ENCODE measurements around the gene SSBP3. TPM values are rescaled to one million over a fixed set of nuclear protein-coding genes. Genes with fewer than 3 reads are reported as not detected.

Gene SSBP3
- total RNA-seq, 4 donors from 2014 or later: 28.7 to 162 (median 37.0) TPM

- Histone ChIP-seq H3K9me3 (no peaks in the 10 kb centered on the region), H3K4me3 (no peak overlapping the region), H3K4me1 (peaks cover 17 to 33% (median 30%) of the 10 kb centered on the region in 4 donors), H3K27ac (no peak overlapping the region), H3K27me3 (no peaks in the 10 kb centered on the region), H3K36me3 (no peaks in the 10 kb centered on the region)
- in situ Hi-C loops (cut with MboI; ENCODE audit: low pct_ligation_motif_present in 1 of 4, low pct_unique_long_range_greater_than_20kb in 1 of 4, low sequenced_read_pairs in 3 of 4): loop anchor here in 1 of 4 donors (25.0 kb wide), 1 partner anchor 200 kb away; no protein-coding TSS in a partner anchor
- intact Hi-C loops (cut with DNase I; ENCODE audit: low total_unique reads): no loop called here
- TF ChIP-seq EP300 (IDR thresholded peaks at IDR 0.05; ENCODE audit: low read depth): no peak
- TF ChIP-seq CTCF (IDR thresholded peaks at IDR 0.05): no peak
- TF ChIP-seq POLR2AphosphoS5 (IDR thresholded peaks at IDR 0.05): no peak
- 80 to 83% methylated on average over 5 of the region's 5 CpGs for WGBS, 2 donors (ENCODE audit: low coverage in 1 of 2)
- DNase-seq: no peak
Measured at GRCh38 chr1:54387419-54387818, 18.8 kb downstream of the SSBP3 start.

- Histone ChIP-seq H3K27me3 (no peaks in the 10 kb centered on the region), H3K36me3 (peaks cover 0 to 3% (median 0%) of the 10 kb centered on the region in 4 donors), H3K27ac (peak overlapping the region; percentile 75 to 82 (median 79)), H3K4me3 (no peak overlapping the region), H3K9me3 (no peaks in the 10 kb centered on the region), H3K4me1 (peaks cover 17 to 35% (median 30%) of the 10 kb centered on the region in 4 donors)
- intact Hi-C loops (cut with DNase I; ENCODE audit: low total_unique reads): no loop called here
- in situ Hi-C loops (cut with MboI; ENCODE audit: low pct_ligation_motif_present in 1 of 4, low pct_unique_long_range_greater_than_20kb in 1 of 4, low sequenced_read_pairs in 3 of 4): loop anchor here in 1 of 4 donors (25.0 kb wide), 1 partner anchor 198 kb away; no protein-coding TSS in a partner anchor
- DNase-seq: no peak
- 79 to 100% methylated on average over 1 to 3 of the region's 3 CpGs for WGBS, 2 donors (ENCODE audit: low coverage in 1 of 2)
- TF ChIP-seq POLR2A (IDR thresholded peaks at IDR 0.05): no peak
- no peak for TF ChIP-seq POLR2AphosphoS5 (IDR thresholded peaks at IDR 0.05)
Measured at GRCh38 chr1:54385727-54386022, 20.5 kb downstream of the SSBP3 start.

DNA sequence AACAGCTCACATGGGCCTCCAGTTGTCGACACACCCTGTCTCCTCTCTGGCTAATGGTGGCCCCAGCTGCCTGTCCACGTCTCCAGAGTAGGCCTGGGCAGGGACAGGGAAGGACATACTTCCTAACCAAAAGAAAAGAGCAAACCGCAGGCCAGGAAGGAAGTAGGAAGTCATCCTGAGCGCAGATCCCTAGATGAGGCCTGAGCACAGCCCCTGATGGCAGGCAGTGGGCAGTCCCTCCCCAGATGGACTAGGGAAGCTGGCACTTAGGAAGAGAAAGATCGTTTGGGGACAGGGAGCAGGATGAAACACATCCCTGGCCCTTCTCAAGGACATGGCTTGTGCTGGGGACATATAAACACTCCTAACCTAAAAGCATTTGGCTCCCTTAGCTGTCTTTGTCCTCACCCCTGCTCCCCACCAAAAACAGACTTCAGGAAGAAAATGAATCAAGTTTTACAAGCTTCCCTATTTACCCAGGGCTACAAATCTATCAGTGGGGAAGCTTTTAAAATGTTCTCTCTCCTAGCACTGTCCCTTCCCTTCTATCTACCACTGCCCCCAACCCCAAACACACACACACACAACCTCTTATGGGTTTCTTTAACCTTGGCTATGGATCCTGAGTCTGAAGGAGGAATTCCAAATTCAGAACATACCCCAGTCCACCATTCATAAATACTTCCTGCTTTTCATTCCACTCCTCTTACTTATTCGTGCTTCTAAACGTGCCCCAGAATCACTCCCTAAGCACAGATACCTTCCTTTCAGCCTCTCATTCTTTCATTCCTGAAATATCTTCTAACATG, 21.1 kb downstream of the SSBP3 start:
- H3K27me3 ChIP-seq: no peaks in the 10 kb centered on the region
- no peaks in the 10 kb centered on the region for H3K9me3 ChIP-seq
- in situ Hi-C loops (cut with MboI; ENCODE audit: low pct_ligation_motif_present in 1 of 4, low pct_unique_long_range_greater_than_20kb in 1 of 4, low sequenced_read_pairs in 3 of 4): loop anchor here in 1 of 4 donors (25.0 kb wide), 1 partner anchor 198 kb away; no protein-coding TSS in a partner anchor
- intact Hi-C loops (cut with DNase I; ENCODE audit: low total_unique reads): no loop called here
- H3K27ac ChIP-seq: peak overlapping the region; percentile 75 to 82 (median 79)
- WGBS, 2 donors (ENCODE audit: low coverage in 1 of 2): 16 to 32% methylated on average over 3 to 7 of the region's 7 CpGs
- H3K36me3 ChIP-seq: peaks cover 0 to 6% (median 0%) of the 10 kb centered on the region in 4 donors
- DNase-seq: no peak
- peaks cover 17 to 41% (median 35%) of the 10 kb centered on the region in 4 donors for H3K4me1 ChIP-seq
- no peak overlapping the region for H3K4me3 ChIP-seq
- TF ChIP-seq POLR2AphosphoS5 (IDR thresholded peaks at IDR 0.05): peak; percentile 23 to 33 (median 26)
- no peak for TF ChIP-seq POLR2A (IDR thresholded peaks at IDR 0.05)
- no peak for TF ChIP-seq EP300 (IDR thresholded peaks at IDR 0.05; ENCODE audit: low read depth)

DNA sequence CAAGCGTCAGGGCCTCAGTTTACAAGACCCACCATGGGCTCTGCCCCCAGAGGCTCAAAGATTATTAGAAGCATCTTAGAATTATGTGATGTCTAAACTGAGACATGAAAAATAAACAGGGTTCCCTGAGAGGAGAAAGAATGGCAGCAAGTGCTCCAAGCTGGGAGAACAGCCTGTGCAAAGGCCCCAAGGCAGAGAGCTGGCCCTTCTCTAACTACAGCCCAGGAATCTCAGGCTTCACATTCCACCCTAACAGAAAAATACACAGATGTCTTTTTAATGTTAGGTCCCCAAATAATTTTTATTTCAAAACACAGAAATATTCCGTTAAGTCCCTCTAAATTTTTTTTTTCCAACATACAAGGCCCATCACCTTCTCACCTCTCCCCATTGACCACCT, 21.7 kb downstream of the SSBP3 start:
- TF ChIP-seq POLR2AphosphoS5 (IDR thresholded peaks at IDR 0.05) (no peak), EP300 (IDR thresholded peaks at IDR 0.05; ENCODE audit: low read depth) (no peak), POLR2A (IDR thresholded peaks at IDR 0.05) (no peak), CTCF (IDR thresholded peaks at IDR 0.05) (no peak)
- 83 to 91% methylated on average over 1 to 2 of the region's 2 CpGs for WGBS, 2 donors (ENCODE audit: low coverage in 1 of 2)
- H3K4me1 ChIP-seq: peaks cover 17 to 44% (median 40%) of the 10 kb centered on the region in 4 donors
- H3K9me3 ChIP-seq: no peaks in the 10 kb centered on the region
- intact Hi-C loops (cut with DNase I; ENCODE audit: low total_unique reads): no loop called here
- no peak overlapping the region for H3K4me3 ChIP-seq
- no peaks in the 10 kb centered on the region for H3K27me3 ChIP-seq
- DNase-seq: no peak
- in situ Hi-C loops (cut with MboI; ENCODE audit: low pct_ligation_motif_present in 1 of 4, low pct_unique_long_range_greater_than_20kb in 1 of 4, low sequenced_read_pairs in 3 of 4): loop anchor here in 1 of 4 donors (25.0 kb wide), 1 partner anchor 197 kb away; no protein-coding TSS in a partner anchor
- H3K27ac ChIP-seq: peak overlapping the region; percentile 75 to 82 (median 79)
- H3K36me3 ChIP-seq: peaks cover 0 to 6% (median 0%) of the 10 kb centered on the region in 4 donors

GRCh38 chr1:54381524-54381923, 24.7 kb downstream of the SSBP3 start:
- Histone ChIP-seq H3K36me3 (peaks cover 0 to 6% (median 0%) of the 10 kb centered on the region in 4 donors), H3K4me1 (peaks cover 20 to 62% (median 50%) of the 10 kb centered on the region in 4 donors), H3K27ac (no peak overlapping the region), H3K9me3 (no peaks in the 10 kb centered on the region), H3K4me3 (no peak overlapping the region), H3K27me3 (no peaks in the 10 kb centered on the region)
- WGBS, 2 donors (ENCODE audit: low coverage in 1 of 2): 75 to 83% methylated on average over 3 to 4 of the region's 4 CpGs
- TF ChIP-seq POLR2AphosphoS5 (IDR thresholded peaks at IDR 0.05): no peak
- no peak for TF ChIP-seq POLR2A (IDR thresholded peaks at IDR 0.05)
- TF ChIP-seq EP300 (IDR thresholded peaks at IDR 0.05; ENCODE audit: low read depth): no peak
- no peak for DNase-seq
- intact Hi-C loops (cut with DNase I; ENCODE audit: low total_unique reads) (no loop called here), in situ Hi-C loops (cut with MboI; ENCODE audit: low pct_ligation_motif_present in 1 of 4, low pct_unique_long_range_greater_than_20kb in 1 of 4, low sequenced_read_pairs in 3 of 4) (loop anchor here in 1 of 4 donors (25.0 kb wide), 1 partner anchor 194 kb away; no protein-coding TSS in a partner anchor)
